Germinal center (tissue), 1 donor: ENCODE measurements around the gene MIEF1.

ENCODE experiments used
- DNase-seq: peaks from one replicate; pipeline ENCODE4 v3.0.0; 2012; ENCODE audit warnings: mixed read lengths, low spot score

Gene MIEF1

DNA sequence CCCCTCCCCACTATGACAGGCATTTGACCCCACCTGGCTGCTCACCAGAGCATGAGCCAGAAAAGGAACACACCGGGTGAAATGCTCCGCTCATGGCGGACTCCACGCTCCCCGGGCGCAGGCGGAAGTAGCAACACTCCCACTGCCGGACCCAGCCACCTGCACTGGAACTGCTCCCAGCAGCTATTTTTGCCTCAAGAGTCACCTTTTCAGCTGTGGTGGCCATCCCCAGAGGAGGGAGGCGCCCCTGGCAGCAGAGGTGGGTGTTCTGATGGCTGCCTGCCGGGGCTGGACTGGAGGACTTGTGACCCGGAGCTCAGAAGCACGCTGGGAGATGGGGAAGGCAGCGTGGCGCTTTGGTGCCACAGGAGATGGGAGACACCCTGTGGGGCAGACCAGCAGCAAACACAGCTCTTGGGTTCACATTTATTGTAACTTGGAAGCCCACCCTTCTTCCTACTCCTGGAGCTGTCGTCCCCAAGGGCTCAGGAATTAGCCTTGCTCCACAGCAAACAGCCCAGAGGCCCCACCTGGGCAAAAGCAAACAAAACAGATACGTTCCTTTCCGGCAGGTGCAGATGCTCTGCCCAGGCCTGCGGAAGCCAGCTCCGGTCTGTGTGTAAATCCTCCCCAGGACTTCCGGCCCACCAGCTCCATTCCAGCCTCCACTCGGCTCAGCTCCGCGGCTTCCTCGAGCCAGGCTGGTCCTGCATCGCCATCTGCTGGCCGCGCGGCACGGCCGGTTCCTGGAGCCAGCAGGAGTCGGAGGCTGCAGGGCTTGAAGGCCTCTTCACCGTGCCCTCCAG, 26.8 kb downstream of the MIEF1 start:
- peak; percentile 87 for DNase-seq

DNA sequence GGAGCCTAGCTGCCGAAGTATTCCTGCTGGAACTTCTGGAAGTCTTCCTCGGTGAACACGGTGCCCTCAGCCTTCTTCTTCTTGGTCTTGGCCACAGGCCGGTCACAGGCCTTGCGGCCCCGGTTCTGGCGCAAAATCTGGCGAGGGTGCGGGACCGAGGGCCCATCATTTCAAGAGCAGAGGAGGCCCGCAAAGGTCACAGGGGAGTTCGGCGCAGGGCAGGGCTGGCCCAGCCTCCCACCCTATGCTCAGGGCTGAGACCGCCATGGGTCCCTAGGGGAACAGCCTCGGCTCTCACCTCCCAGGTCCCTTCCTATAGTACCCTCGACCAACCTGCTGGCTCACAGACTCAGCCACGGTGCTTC, 27.4 kb downstream of the MIEF1 start:
- DNase-seq, result no peak

DNA sequence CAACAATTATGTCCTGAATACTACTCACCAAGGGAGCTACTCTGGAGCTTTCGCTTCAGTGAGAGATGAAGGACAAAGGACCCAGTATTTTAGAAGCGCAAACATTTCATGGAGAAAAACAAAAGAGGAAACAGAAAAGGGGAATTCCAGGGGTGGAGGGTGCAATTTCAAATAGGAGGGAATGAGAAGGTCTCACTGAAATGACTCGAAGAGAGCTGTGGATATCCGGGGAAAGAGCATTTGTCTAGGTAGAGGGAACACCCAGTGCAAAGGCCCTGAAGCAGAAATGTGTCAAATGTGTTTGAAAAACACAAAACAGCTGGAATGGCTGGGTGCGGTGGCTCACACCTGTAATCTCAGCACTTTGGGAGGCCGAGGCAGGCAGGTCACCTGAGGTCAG, 28.0 kb downstream of the MIEF1 start:
- no peak for DNase-seq

DNA sequence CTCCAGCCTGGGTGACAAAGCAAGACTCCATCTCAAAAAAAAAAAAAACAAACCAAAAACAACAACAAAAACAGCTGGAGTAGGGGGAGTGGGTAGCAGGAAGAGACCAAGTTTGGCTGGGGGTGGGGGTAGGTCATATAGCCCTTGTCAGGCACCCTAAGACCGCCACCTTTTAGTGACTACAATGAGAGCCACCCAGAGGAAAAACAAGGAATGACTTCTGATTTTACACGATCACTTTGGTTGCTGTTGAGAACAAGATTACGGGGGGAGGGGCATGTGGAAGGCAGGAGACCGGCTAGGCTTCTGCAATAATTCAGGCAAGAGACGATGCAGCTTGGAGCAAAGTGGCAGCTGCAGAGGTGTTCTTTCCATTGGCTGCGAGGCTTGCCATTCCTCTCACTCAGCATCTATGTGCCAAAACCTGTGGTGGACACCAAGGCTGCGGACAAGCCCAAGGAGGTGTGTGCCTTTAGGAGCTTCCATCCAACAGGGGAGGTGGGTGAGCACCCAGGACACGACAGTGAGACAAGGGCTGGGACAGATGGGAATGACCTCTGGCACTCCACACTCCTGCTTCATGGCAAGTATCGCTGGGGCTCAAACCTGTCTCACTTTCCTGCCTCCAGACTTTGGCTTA, 28.7 kb downstream of the MIEF1 start:
- DNase-seq, result peak; percentile 31

DNA sequence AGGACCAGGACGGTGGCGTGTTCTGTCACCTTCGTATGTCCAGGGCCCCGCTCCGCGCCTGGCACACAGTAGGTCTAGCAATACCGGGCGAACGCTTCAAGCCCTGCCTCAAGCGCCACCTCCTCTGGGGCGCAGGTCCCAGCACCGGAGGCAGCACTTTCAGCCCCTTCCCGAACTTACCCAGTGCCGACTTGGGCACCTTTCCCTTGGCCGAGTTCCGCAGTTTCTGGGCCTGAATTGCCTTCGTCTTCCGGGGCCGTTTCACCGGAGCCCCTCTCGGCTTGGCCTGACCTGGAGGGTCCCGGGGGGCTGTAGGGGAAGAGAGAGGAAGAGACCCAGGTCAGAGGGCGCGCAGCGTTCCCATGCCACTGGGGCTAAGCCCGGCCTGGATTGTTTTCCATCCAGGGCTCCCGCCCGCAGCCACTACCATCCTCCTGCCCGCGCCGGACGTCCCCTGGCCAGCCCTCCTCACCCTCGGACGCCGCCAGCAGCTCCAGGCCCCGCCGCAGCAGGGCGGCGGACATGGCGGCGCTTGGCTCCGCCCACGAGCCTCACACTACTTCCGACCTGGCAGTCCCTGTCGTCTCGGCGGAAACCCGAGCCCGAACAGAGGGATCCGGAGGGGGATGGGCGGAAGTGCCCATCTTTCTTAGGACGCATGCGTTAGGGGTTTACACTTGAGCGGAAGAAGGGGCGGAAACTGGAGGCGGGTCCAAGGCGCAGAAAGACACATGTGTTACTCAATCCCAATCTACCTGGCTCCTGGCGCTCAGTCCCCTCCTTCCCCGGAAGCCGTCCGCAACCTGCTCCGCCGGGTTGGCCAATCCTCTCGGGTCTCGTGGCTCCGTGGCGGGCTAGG, 30.4 kb downstream of the MIEF1 start, which contains the start of gene RPS19BP1:
RPS19BP1 (minus strand) TSS at position 534 of the 859 bp plus-strand sequence; CDS start at position 524, 10 bp downstream.
- DNase-seq, result peak; percentile 96

DNA sequence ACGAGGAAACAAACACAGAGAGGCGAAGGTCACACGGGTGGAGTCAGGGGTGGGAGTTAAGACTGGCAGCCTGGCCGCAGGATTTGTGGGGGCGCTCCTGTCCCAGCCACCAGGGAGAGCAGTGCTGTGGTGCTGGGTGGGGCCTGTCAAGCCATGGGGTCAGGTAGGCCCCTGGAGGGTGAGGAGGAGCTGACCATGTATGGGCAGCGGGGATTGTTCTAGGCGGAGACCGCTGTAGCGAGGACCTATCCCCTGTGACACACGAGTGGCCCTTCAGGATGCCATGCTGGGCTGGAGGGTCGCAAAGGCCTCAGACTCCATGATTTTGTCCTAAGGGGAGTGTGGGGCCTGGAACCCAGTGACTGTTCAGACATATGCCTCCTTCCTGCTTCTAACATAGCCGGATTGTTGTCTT, 32.0 kb downstream of the MIEF1 start:
- DNase-seq, result no peak

DNA sequence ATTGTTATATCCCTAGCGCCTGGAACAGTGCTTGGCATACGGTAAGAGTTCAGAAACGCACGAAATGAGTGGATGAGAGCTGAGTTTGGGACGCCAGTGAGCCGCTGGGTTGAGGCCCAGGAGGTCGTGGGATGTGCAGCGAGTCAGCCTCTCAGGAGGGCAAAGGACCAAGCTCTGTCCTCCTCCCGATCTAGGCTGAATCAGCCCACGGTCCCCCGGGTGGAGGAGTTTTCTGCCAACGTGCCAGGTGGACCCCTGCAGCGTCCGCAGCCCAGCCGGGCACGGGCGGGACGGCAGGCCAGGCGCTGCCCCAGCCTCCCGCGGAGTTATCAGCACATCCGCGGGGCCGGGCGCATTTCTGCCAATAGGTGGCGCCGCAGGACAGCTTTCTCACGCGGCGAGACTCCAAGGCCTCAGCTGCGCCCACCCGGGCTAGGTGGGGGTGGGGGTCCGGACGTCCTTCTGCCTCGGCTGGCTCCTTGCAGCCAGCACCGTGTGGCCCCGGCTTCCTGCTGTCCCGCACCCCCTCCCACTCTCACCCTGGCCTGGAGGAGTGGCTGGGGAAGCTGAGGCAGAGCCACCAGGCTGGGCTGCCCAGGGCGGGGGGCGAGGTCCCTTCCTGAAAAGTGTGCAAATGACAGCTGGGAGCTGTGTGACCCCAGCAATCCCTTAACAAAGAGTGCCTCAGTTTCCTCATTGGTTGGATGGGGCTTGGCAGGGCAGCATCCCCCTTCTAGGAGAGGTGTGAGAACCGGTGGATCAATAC, 32.7 kb downstream of the MIEF1 start:
- DNase-seq, result peak; percentile 77

DNA sequence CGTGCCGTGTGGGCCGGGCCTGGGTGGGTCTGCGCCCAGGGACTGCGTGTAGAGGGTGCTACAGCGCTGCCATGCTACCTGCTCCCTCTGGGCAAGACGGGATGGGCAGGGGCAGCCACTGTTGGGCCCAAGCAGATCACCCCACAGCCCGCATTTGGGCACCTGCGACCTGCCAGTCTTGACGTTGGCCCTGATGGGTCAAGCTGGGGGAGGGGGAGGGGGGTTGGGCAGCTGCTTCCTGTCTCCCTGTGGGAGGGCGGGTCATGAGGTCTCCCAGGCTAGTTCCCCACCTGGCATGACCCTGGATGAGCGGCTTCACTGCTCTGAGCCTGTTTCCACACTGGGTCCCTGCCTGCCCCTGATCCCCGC, 33.3 kb downstream of the MIEF1 start:
- DNase-seq, result no peak

DNA sequence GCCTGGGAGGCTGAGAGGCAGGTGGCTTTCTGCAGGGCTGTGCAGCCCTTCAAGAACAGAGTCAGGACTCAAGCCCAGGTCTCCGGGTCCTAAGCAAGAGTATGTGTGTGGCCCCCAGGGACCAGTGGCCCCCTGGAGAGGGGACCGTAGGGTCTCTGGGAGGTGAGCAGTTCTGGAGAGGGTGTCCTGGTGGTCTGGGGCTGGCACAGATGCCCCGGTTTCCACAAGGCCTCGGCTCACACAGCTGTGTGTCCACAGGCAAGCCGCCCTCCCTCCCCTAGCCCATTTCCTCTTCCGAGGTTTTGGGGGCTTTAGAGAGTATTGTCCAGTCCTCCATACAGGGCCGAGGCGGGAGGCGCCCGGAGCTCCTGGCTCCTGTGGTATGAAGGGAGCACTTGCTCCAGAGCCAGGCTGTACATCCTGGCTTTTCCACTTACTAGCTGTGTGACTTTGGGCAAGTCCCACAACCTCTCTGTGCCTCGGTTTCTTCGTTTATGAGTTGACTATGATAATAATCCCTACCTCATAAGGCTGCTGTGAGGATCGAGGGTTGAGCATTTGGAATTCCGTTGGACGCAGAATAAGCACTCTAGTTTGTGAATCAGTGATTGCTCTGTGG, 33.9 kb downstream of the MIEF1 start:
- no peak for DNase-seq

DNA sequence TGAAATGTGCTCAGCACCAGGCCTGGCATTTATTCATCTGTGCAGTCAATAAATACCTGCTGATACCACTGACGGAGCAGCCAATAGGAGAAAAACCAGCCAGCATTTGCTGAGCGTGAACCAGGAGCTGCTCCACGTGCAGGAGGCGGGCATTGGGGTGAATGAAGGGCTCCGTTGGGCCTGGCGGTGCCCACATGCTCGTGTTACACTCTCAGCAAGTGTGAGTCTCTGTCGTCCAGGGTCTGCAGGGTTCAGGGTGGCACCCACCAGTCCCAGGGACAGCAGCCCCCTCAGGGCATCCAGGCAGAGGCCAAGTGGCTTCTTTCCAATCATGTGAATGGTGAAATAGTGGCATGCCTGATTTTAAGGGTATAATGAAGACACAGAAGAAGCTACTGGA, 34.6 kb downstream of the MIEF1 start:
- no peak for DNase-seq

DNA sequence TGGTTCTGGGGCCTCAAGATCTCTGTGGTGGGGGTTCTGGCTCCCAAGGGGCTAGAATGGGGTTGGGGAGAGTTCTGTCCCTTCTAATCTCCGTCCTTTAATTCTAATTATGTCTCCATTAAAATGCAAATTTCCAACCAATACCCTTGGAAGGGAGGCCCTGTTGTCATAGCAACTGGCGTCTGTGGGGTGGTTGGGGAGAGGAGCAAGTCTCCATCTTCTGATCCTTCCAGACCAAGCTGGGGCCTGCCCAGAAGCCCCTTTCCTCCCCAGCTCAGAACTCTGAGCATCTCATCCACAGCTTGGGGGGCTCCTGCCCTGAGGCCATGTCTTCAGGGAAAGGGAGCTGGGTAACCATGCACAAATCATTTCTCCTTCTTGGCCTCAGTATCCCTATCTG, 35.9 kb downstream of the MIEF1 start:
- DNase-seq, result no peak

DNA sequence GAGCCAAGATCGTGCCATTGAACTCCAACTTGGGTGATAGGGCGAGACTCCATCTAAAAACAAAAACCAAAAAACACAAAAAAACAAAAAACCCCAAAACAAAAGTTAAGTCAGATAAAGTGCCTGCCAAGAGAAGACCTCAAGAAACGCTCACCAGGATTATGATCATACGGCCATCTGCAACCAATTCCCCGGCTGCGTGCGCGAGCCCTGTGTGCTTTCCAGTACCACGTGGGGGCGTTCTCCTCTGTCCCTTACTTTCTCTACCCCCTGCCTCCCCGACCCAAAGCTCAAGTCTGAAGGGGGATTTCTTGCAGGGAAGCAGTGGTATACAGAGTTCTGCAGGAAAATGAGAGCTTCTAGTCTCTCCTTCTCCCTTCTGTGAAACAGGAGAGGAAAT, 41.0 kb downstream of the MIEF1 start:
- no peak for DNase-seq

DNA sequence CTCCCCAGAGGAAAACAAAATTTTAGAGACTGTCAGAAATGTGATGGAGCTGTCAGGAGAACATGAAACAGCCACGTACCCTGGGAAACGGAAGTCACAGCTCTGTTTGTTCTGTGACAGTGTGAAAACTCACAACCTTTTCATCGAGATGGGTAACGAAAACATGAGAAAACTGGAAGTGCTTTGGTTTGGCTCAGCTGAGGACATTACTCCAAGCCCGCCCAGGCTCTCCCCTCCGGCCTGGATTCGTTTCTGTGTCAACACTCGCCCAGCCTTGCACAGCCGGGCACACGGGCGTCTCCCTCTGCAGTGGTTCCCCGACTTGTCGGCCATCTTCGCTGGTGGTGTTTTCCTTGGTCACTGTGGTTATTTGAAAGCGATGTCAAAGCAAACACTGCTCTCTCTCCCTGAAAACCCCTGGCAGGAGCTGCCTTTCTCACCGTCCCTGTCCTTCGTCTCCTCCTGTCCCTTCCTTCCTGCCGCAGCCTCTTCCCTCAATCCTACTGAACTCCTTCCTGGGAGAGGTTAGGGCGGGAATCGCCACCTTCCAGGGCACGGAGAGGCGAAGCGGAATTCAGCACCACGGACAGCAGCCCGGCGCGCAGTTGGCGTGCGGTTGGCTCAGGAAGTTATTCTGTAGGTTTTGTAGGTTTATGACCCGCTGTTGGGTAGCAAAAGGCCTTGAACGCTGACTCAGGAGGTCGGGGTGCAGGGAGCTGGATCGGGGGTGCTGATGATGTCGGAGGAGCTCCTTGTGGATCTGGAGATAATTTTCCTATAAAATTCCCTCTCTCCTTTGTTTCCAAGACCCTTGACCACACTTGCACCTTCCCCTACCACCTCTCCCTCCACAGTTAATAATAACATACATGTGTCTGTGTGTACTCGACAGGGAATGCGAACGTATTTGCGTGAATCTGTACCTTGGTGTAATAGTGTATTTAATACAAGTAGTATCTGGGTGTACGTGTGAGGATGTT, 43.6 kb downstream of the MIEF1 start:
- no peak for DNase-seq

DNA sequence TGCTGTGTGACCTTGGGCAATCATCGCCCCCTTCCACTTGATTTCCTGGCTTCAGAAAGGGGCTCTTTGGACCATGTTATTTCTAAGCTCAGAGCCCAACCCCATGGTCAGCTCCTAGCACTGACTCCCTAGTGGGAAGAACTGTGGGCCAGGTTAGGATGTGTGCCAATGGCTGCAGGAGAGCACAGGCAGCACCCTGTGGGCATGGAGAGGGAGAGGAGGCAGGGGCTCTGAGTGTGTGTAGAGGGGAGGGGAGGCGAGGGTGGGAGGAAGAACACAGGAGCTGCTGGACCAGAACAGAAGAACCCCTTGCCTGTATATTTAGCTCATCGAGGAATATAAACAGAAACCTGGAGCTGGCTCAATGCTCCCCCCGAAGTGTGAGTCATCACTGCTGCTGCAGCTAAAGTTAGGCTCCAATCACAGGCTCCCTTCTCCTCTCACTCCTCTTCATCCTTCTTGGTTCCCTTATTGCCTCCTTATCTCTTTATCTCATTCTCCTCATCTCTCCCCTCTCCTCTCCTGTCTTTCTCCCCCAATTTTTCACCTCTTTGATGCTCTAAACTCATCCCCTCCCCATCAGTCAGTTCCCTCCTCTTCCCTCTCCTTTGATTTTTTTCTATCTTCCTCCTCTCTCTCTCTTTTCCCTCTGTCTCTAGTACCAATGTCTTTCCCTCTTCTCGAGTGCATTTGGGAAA, 44.9 kb downstream of the MIEF1 start:
- DNase-seq, result no peak

DNA sequence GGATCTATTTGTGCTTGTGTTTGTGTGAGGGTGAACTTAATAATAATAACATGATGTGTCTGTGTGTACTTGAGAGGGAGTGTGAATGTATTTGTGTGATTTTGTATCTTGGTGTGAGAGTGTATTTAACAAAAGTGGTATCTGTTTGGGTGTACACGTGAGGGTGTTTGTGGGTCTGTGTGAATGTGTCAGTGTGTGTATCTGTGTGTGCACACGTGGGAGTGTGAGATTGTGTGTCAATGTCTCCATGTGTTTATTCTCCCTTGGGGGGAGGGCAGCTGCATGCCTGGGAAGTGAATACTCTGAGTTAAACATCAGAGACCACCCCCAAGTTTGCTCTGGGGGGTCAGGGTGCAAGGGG, 45.5 kb downstream of the MIEF1 start:
- no peak for DNase-seq

DNA sequence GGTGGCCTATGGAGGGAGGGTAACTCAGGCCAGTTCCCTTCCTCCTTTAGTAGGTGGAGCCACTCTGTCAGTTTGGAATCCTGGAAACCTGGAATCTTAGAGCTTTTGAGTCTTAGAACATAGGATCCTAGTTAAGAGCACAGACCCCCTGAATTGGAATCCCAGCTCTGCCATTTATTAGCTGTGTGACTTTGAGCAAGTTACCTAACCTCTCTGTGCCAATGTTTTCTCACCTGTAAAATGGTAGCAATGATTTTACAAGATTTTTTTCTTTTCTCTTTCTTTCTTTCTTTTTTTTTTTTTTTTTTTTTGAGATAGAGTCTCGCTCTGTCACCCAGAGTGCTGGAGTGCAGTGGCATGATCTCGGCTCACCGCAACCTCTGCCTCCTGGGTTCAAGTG, 51.3 kb downstream of the MIEF1 start:
- no peak for DNase-seq

DNA sequence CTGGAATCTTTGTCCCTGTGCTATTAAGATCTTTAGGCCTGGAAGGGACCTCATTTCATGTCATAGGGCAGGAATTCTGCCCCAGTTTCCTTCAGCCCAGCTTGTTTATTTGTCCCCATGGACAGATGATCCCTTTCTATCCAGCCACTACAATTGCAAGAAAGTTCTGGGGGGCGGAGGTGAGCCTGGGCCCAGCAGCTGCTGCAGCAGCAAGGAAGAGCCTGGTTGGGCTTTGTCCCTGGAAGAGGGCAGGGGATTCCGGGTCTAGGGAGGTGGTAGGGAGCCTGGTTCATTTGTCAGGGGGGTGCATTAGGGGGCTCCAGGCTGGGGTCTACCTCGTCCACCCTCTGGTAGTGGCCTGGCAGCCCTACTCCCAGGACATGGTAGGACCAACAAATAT, 52.1 kb downstream of the MIEF1 start:
- DNase-seq, result no peak

DNA sequence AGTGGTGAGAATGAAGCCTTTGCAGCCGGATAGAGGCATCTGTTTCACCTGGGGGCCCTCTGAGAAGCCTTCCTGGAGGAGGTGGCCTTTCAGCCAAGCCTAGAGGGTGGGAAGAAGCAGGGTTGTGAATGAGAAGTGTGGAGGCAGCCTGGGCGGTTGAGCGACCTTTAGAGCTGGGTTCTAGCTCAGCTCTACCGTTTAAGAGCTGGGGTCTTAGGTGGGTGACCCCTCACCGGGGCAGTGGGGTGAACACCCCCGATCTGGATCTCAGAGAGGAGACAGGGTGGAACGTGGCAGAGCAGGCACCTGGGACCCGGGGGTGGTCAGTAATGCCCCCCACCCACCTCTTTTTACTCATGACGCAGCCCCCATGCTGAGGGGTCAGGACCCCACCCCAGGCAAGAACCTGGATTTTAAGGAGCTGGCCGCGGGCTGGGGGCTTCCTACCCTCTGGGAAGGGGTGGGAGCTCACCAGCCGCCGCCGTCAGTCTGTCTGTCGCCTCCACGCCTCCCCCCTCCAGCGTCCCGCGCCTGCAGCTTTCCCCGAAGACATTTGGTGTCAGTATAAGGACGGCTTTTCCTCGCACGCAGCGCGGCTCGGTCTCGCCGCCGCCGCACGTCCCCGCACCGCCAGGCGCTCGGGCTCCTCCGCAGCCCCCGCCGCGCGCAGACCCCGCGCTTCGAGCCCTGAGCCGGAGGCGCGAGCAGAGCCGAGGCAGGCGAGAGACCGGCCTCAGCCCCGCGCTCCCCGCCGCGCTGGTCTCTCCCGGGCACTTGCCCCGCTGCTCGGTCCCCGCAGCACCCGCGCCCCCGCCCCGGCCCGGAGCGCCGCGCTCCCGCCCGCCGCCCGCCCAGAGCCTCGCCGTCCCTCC, 55.1 kb downstream of the MIEF1 start:
- no peak for DNase-seq

DNA sequence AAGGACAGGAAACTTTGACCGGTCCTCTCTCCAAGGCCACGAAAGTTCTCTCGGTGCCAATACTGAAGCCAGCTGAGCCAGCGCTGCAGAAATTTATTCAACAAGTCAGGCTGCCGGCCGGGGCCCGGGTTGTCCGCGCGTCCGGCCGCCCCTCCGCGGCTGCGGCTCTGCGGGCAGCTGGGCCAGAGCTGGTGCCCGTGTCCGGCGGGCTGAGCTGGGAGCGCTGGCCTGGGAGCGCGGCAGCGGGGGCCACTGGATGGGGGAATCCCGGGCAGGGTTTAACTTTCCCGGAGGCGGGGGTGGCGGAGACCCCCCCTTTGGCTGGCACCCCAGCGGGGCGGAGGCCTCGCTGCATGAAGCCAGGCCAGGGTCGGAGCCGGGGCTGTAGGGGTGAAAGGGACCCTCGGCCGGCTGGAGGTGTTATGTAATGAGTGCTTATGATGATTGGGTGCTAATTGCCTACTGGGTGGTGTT, 56.2 kb downstream of the MIEF1 start:
- DNase-seq, result no peak
